Measurements from ENCODE around the gene ERFL. TPM values are rescaled to one million over a fixed set of nuclear protein-coding genes. Genes with fewer than 3 reads are reported as not detected.

The ERFL gene
- total RNA-seq, 1 experiment from 2014 or later, result 0.65 TPM

DNA sequence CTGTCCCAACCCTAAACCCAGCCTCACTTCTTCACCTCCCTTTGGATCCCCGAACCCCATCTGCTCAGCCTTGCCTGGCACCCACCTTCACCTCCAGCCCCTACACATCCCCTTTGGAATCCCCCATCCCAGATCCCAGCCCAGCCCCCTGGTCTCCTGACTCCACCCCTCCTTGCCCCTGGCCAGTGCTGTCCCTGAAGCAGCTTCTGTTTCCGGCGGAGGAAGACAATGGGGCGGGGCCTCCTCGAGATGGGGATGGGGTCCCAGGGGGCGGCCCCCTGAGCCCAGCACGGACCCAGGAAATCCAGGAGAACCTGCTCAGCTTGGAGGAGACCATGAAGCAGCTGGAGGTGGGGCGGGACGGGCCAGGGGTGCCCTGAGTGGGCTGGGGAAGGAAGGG lies 22.0 kb downstream of the ERFL start:
- H3K9me2 ChIP-seq (ENCODE audit: insufficient read depth), result no peaks in the 10 kb centered on the region
- CTCF ChIA-PET, result no interaction called here
- intact Hi-C loops (cut with micrococcal nuclease; ENCODE audit: unreplicated experiment), result no loop called here
- no peaks in the 10 kb centered on the region for H3K27me3 ChIP-seq (ENCODE audit: insufficient read depth, low read depth)
- POLR2A ChIA-PET (ENCODE audit: unreplicated experiment), result no interaction called here
- no peak overlapping the region for H3K4me2 ChIP-seq
- no TSS peak for BruUV-seq (replicated peaks)
- no peak overlapping the region for H3K4me3 ChIP-seq
- peaks cover 21% of the 10 kb centered on the region; the same call in 1 of the 2 replicates for H3F3A ChIP-seq (ENCODE audit: insufficient read depth, low read depth)
- TF ChIP-seq EZH2 (IDR thresholded peaks at IDR 0.05; ENCODE audit: low read depth) (no peak), CTCF (conservative IDR thresholded peaks at IDR 0.05) (no peak)
- no peak for DNase-seq
- H3K27ac ChIP-seq, result no peak overlapping the region
- H3K79me2 ChIP-seq (ENCODE audit: low read depth), result no peaks in the 10 kb centered on the region
- H3K4me1 ChIP-seq (replicated peaks; ENCODE audit: insufficient read depth), result peaks cover 19% of the 10 kb centered on the region
- H4K20me1 ChIP-seq (ENCODE audit: insufficient read depth), result peaks cover 39% of the 10 kb centered on the region
- H3K9me3 ChIP-seq (ENCODE audit: insufficient read depth, low read depth), result no peaks in the 10 kb centered on the region
- no peak overlapping the region for H2AFZ ChIP-seq
- no peaks in the 10 kb centered on the region; the same call in 1 of the 2 replicates for H3K36me3 ChIP-seq (ENCODE audit: low read depth)

GRCh38 chr19:41905273-41906002 lies 22.8 kb downstream of the ERFL start:
- no peaks in the 10 kb centered on the region for H3K9me3 ChIP-seq (ENCODE audit: insufficient read depth, low read depth)
- intact Hi-C loops (cut with micrococcal nuclease; ENCODE audit: unreplicated experiment), result no loop called here
- no TSS peak for BruUV-seq (replicated peaks)
- H3K79me2 ChIP-seq (ENCODE audit: low read depth), result no peaks in the 10 kb centered on the region
- CTCF ChIA-PET, result interaction anchor here (0.6 kb wide), 1 partner anchor 192 kb away, joined by 13 read pairs; no protein-coding TSS in a partner anchor
- peaks cover 19% of the 10 kb centered on the region for H3K4me1 ChIP-seq (replicated peaks; ENCODE audit: insufficient read depth)
- peaks cover 39% of the 10 kb centered on the region for H4K20me1 ChIP-seq (ENCODE audit: insufficient read depth)
- peaks cover 13% of the 10 kb centered on the region; the same call in 1 of the 2 replicates for H3F3A ChIP-seq (ENCODE audit: insufficient read depth, low read depth)
- no peak for DNase-seq
- POLR2A ChIA-PET (ENCODE audit: unreplicated experiment), result no interaction called here
- no peaks in the 10 kb centered on the region for H3K27me3 ChIP-seq (ENCODE audit: insufficient read depth, low read depth)
- H2AFZ ChIP-seq, result no peak overlapping the region
- H3K4me3 ChIP-seq, result no peak overlapping the region
- TF ChIP-seq CTCF (conservative IDR thresholded peaks at IDR 0.05) (no peak), EZH2 (IDR thresholded peaks at IDR 0.05; ENCODE audit: low read depth) (no peak)
- H3K27ac ChIP-seq, result no peak overlapping the region
- H3K9me2 ChIP-seq (ENCODE audit: insufficient read depth), result no peaks in the 10 kb centered on the region
- H3K4me2 ChIP-seq, result no peak overlapping the region
- H3K36me3 ChIP-seq (ENCODE audit: low read depth), result no peaks in the 10 kb centered on the region; the same call in 1 of the 2 replicates

DNA sequence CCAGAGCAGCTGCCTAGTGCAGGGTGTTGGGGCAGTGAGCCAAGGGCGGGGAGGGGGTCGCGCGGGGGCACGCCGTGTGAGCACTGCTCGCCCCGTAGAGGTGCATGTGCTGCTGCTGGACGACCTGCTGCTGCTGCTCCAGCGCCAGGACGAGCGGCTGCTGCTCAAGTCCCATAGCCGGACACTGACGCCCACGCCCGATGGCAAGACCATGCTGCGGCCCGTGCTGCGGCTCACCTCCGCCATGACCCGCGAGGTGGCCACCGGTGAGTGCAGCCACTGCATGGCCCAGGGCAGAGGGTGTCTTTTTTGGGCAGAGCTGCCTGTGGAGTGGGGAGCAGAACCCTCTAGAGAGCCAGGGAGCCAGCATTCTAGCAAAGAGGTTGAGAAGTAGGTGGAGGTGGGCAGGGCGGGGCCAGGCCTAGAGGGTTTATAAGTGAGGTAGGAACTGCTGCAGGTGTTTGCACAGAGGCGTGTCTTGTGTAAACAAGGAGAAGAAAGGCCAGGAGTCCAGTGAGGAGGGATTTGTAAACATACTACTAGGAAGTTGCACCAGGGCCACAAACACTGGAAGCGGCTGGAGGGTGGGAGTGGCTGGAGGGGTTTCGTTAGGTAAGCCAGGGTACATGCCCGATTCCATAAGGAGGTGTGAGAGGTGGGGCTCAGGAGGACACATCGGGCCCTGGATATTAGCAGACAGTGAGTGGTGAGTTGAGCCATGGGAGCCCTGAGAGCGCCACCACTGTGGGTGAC lies 24.0 kb downstream of the ERFL start:
- TF ChIP-seq EZH2 (IDR thresholded peaks at IDR 0.05; ENCODE audit: low read depth) (no peak), CTCF (conservative IDR thresholded peaks at IDR 0.05) (no peak)
- no peaks in the 10 kb centered on the region for H3K27me3 ChIP-seq (ENCODE audit: insufficient read depth, low read depth)
- H3K4me3 ChIP-seq, result no peak overlapping the region
- peaks cover 19% of the 10 kb centered on the region for H3K4me1 ChIP-seq (replicated peaks; ENCODE audit: insufficient read depth)
- DNase-seq, result peak; percentile 78 to 96
- no peaks in the 10 kb centered on the region for H3K79me2 ChIP-seq (ENCODE audit: low read depth)
- no peaks in the 10 kb centered on the region for H3K9me3 ChIP-seq (ENCODE audit: insufficient read depth, low read depth)
- H3K9me2 ChIP-seq (ENCODE audit: insufficient read depth), result no peaks in the 10 kb centered on the region
- peaks cover 39% of the 10 kb centered on the region for H4K20me1 ChIP-seq (ENCODE audit: insufficient read depth)
- intact Hi-C loops (cut with micrococcal nuclease; ENCODE audit: unreplicated experiment), result no loop called here
- 0 out of 2 replicates have a peak overlapping the region, but pooled peaks have one; percentile 21 for H3K27ac ChIP-seq
- POLR2A ChIA-PET (ENCODE audit: unreplicated experiment), result no interaction called here
- peak overlapping the region; percentile 41 for H3K4me2 ChIP-seq
- H2AFZ ChIP-seq, result no peak overlapping the region
- BruUV-seq (replicated peaks), result no TSS peak
- CTCF ChIA-PET, result no interaction called here
- H3K36me3 ChIP-seq (ENCODE audit: low read depth), result no peaks in the 10 kb centered on the region; the same call in 1 of the 2 replicates
- peaks cover 6% of the 10 kb centered on the region; the same call in 1 of the 2 replicates for H3F3A ChIP-seq (ENCODE audit: insufficient read depth, low read depth)
